Prostate gland (tissue), 2 donors: Measurements from ENCODE around the gene UGT1A8. TPM values are rescaled to one million over a fixed set of nuclear protein-coding genes. Genes with fewer than 3 reads are reported as not detected.

Experiments used
- DNase-seq: peaks from one replicate; pipeline ENCODE4 v3.0.0-alpha.2; 2019; ENCODE audit warnings: low spot score
- H3K27ac ChIP-seq, 2 donors: fragments of 200-600 bp; sonication (generic); 2 replicates each; pipeline ENCODE4 v1.5.1; 2017 to 2019
- H3K27me3 ChIP-seq: fragments of 200-600 bp; sonication (generic); replicated peaks from 2 replicates; pipeline ENCODE4 v1.5.1; 2019; ENCODE audit not compliant: insufficient read depth
- H3K36me3 ChIP-seq, 2 donors: fragments of 200-600 bp; sonication (generic); 1 replicate in 1 of 2; 2 replicates in 1 of 2; pipeline versions ENCODE4 v1.5.1 to v1.8.1; 2017 to 2019
- H3K4me1 ChIP-seq: fragments of 200-600 bp; sonication (generic); replicated peaks from 2 replicates; pipeline ENCODE4 v1.5.1; 2019
- H3K4me3 ChIP-seq, 2 donors: fragments of 200-600 bp; sonication (generic); 2 replicates each; pipeline ENCODE4 v1.5.1; 2017 to 2019
- H3K9me3 ChIP-seq: fragments of 200-600 bp; sonication (generic); 2 replicates; pipeline ENCODE4 v1.5.1; 2017
- POLR2A ChIP-seq: fragments of 450-650 bp; IDR thresholded peaks from one replicate; pipeline ENCODE4 v1.6.1; 2016; ENCODE audit warnings: antibody characterized with exemption, mild to moderate bottlenecking
- POLR2AphosphoS5 ChIP-seq: sonication (generic); formaldehyde crosslinking; IDR thresholded peaks from one replicate; pipeline ENCODE4 v1.6.1; 2017; ENCODE audit warnings: antibody characterized with exemption
- WGBS: methylation state at CpG from one replicate; pipeline ENCODE4 v1.1.5; 2018; 5-methylcytosine and 5-hydroxymethylcytosine counted together
- intact Hi-C: fragments of 100-400 bp; cut with DNase I; formaldehyde crosslinking; loops from one replicate; pipeline ENCODE4 v1.14.2; 2022
- total RNA-seq, 2 donors: library from RNA; depleted of rRNA; stranded (reverse); fragments of >200 nt; gene quantifications; one replicate each; pipeline ENCODE4 v1.1.0, GENCODE V29; 2016
- TF ChIP-seq, protein P1 (sequence below), 4 experiments: fragments of 200-600 bp in 2 of 4; fragments of 450-650 bp in 2 of 4; sonication (generic) in 2 of 4; IDR thresholded peaks; 1 replicate in 3 of 4; 2 replicates in 1 of 4; pipeline ENCODE4 v1.5.1; 2016 to 2019; ENCODE audit warnings: antibody characterized with exemption in 4 of 4, mild to moderate bottlenecking in 2 of 4, moderate library complexity in 2 of 4

The UGT1A8 gene
- total RNA-seq, 2 donors from 2014 or later = not detected

DNA sequence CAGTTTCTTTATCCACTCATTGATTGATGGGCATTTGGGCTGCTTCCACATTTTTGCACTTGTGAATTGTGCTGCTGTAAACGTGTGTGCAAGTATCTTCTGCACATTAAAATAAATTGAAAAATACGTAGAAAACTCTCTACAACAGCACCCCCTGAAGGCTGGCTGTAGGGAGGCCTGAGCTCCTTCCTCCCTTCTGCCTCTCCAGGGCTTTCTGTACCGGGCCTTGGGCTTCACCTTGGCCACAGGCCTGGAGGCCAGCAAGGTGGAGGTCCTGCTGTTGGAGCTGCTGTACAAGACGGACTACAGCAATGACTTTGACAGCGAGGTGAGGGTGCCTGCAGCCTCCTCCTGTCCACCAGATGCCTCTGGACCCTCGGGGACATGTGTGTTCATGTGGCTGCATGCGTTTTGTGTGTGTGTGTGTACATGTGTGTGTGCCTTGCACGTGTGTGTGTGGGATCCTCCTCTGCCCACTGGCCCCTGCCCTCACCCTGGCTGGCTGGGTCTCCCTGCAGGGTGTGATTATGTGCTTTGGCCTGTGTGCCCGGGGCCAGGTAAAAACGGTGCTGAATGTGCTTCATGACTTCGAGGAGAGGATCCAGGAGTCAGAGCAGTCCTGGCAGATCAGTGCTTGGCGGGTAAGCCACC, 189.9 kb downstream of the UGT1A8 start:
- intact Hi-C loops = no loop called here
- H3K27ac ChIP-seq = no peak overlapping the region
- no peak overlapping the region for H3K4me3 ChIP-seq
- no peaks in the 10 kb centered on the region for H3K9me3 ChIP-seq
- H3K27me3 ChIP-seq = no peaks in the 10 kb centered on the region
- H3K4me1 ChIP-seq = no peaks in the 10 kb centered on the region
- TF ChIP-seq POLR2A (no peak), POLR2AphosphoS5 (no peak)
- TF ChIP-seq, protein P1, sequence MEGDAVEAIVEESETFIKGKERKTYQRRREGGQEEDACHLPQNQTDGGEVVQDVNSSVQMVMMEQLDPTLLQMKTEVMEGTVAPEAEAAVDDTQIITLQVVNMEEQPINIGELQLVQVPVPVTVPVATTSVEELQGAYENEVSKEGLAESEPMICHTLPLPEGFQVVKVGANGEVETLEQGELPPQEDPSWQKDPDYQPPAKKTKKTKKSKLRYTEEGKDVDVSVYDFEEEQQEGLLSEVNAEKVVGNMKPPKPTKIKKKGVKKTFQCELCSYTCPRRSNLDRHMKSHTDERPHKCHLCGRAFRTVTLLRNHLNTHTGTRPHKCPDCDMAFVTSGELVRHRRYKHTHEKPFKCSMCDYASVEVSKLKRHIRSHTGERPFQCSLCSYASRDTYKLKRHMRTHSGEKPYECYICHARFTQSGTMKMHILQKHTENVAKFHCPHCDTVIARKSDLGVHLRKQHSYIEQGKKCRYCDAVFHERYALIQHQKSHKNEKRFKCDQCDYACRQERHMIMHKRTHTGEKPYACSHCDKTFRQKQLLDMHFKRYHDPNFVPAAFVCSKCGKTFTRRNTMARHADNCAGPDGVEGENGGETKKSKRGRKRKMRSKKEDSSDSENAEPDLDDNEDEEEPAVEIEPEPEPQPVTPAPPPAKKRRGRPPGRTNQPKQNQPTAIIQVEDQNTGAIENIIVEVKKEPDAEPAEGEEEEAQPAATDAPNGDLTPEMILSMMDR (IDR thresholded peaks at IDR 0.05) = no peak
- DNase-seq = no peak
- H3K36me3 ChIP-seq = no peaks in the 10 kb centered on the region
- WGBS = 78% methylated on average over 12 of the region's 12 CpGs

DNA sequence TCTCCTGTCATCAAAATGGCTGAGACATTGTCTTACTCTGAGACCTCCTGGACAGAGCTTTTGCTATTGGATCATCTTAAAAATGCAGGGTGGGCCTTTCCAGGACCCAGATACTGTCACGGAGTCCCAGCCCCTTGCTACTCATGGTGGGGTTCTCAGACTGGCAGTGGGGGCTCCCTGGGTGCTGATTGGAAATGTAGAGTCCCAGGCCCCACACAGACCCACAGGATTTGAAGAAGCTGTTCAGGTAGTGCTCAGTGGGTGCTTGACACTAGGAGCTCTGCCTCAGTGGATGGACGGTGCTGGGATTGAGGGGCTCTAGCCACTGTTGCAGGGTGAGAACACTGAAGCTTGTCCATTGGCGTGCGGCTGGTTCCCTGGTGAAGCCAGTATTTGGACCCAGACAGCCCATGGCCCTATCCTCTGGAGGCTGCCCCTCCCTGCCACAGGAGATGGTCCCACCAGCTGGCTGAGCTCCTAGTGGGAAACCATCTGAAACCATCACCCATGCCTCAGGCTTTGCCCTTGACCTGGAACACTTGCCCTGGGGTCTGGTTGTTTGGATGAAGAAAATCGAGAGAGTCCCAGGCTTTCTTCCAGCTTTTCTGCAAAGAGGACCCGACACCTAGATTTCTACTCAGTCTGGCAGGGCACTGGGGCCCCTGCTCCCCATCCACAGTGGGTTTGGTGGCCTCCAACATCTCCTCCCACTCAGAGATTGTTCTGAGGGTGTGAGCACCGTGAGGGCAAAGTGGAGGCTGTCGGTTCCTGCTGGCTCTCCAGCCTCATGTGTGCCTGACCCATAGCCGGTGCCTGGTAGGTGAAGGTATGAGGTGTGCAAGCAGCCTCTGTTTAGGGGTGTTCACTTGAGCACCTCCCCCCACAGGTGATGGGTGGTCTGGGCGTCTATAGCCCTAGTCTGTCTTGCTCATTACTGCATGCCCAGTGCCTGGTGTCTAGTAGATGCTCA, 190.8 kb downstream of the UGT1A8 start:
- no peak overlapping the region for H3K4me3 ChIP-seq
- H3K27ac ChIP-seq = no peak overlapping the region
- no peaks in the 10 kb centered on the region for H3K27me3 ChIP-seq
- no peaks in the 10 kb centered on the region for H3K36me3 ChIP-seq
- DNase-seq = no peak
- intact Hi-C loops = no loop called here
- no peak for TF ChIP-seq POLR2AphosphoS5
- TF ChIP-seq POLR2A = no peak
- TF ChIP-seq, protein P1 (IDR thresholded peaks at IDR 0.05) = no peak
- no peaks in the 10 kb centered on the region for H3K4me1 ChIP-seq
- WGBS = 75% methylated on average over 10 of the region's 10 CpGs
- no peaks in the 10 kb centered on the region for H3K9me3 ChIP-seq

DNA sequence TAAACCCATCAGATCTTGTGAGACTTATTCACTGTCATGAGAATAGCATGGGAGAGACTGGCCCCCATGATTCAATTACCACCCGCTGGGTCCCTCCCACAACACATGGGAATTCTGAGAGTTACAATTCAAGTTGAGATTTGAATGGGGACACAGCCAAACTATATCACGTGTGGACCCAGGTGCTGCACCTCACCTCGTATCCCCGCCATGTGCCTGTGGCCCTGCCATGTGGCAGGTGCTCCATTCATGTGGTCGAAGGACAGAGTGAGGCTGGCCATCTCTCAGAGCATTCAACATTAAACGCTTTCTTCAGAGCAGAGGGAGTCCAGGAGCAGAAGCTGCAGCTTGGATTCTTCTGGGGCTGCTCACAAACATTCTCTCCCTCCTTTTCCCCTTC, 193.0 kb downstream of the UGT1A8 start:
- intact Hi-C loops = no loop called here
- DNase-seq = no peak
- no peaks in the 10 kb centered on the region for H3K36me3 ChIP-seq
- H3K9me3 ChIP-seq = no peaks in the 10 kb centered on the region
- H3K4me3 ChIP-seq = no peak overlapping the region
- no peak overlapping the region for H3K27ac ChIP-seq
- 88% methylated on average over 6 of the region's 6 CpGs for WGBS
- TF ChIP-seq POLR2A (no peak), POLR2AphosphoS5 (no peak)
- TF ChIP-seq, protein P1 (IDR thresholded peaks at IDR 0.05) = no peak
- H3K27me3 ChIP-seq = no peaks in the 10 kb centered on the region
- no peaks in the 10 kb centered on the region for H3K4me1 ChIP-seq

DNA sequence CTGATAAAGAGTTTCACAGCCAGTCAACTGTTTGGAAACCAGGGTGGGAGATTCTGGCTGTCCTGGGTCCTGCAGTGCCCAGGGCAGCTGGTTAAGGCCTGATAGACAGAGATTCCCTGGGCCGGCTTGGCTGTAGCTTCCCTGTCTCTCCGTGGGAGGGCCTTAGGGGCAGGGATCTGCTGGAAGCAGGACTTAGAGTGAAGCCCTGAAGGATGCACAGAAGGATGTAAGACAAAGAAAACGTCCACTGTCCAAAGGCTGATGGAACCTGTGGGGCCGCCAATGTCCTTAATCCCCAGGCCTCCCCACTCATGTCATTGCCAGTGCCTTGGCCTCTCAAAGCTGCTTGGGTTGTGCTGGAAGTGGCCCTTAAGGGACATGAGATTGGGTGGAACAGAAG, 193.7 kb downstream of the UGT1A8 start:
- Histone ChIP-seq H3K4me1 (no peaks in the 10 kb centered on the region), H3K27ac (no peak overlapping the region), H3K4me3 (no peak overlapping the region), H3K9me3 (no peaks in the 10 kb centered on the region), H3K36me3 (no peaks in the 10 kb centered on the region), H3K27me3 (no peaks in the 10 kb centered on the region)
- TF ChIP-seq, protein P1 (IDR thresholded peaks at IDR 0.05) = no peak
- TF ChIP-seq POLR2A = no peak
- no peak for TF ChIP-seq POLR2AphosphoS5
- intact Hi-C loops = no loop called here
- DNase-seq = no peak
- WGBS = 86% methylated on average over 4 of the region's 4 CpGs
